A673 (cell line): ENCODE data around the gene NOL9.

ENCODE experiments used
- EZH2 ChIP-seq: fragments of 200-600 bp; sonication (generic); IDR thresholded peaks from 2 replicates; pipeline ENCODE4 v1.6.1; 2017; ENCODE audit warnings: borderline replicate concordance, low read depth, mild to moderate bottlenecking, mixed read lengths, antibody characterized with exemption, low read length; ENCODE audit not compliant: poor library complexity, severe bottlenecking
- TF ChIP-seq, protein P1 (sequence below): fragments of 300-800, 200-600 bp; sonication (generic); conservative IDR thresholded peaks from 2 replicates; pipeline ENCODE4 v1.5.1; 2017; ENCODE audit warnings: low read depth, mild to moderate bottlenecking, antibody characterized with exemption, low read length, moderate library complexity, mixed read lengths

DNA sequence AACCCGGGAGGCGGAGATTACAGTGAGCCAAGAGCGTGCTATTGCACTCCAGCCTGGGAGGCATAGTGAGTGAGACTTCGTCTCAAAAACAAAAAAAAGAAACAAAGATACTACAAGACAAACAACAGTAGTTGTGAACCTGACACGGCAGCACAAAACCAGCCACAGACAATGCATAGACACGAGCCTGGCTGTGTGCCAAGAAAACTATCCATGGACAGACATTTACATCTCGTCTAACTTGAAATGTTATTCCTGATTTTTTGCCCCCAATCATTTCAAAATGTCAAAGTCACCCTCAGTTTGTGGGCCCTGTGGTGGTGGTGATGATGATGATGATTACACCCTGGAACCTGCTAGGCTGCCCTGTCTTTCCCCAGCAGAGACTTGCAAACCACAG lies 42.0 kb upstream of the NOL9 start:
- TF ChIP-seq, protein P1, sequence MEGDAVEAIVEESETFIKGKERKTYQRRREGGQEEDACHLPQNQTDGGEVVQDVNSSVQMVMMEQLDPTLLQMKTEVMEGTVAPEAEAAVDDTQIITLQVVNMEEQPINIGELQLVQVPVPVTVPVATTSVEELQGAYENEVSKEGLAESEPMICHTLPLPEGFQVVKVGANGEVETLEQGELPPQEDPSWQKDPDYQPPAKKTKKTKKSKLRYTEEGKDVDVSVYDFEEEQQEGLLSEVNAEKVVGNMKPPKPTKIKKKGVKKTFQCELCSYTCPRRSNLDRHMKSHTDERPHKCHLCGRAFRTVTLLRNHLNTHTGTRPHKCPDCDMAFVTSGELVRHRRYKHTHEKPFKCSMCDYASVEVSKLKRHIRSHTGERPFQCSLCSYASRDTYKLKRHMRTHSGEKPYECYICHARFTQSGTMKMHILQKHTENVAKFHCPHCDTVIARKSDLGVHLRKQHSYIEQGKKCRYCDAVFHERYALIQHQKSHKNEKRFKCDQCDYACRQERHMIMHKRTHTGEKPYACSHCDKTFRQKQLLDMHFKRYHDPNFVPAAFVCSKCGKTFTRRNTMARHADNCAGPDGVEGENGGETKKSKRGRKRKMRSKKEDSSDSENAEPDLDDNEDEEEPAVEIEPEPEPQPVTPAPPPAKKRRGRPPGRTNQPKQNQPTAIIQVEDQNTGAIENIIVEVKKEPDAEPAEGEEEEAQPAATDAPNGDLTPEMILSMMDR = no peak
- no peak for TF ChIP-seq EZH2
